Upper lobe of left lung (tissue), 6 donors: ENCODE results near the gene ZNF628. TPM values are rescaled to one million over a fixed set of nuclear protein-coding genes. Genes with fewer than 3 reads are reported as not detected.

ENCODE experiments used
- ATAC-seq, 2 donors: fragments of 200-7000 bp; cut with Tn5 transposase; one replicate each; pipeline ENCODE4 v1.9.1; 2022; ENCODE audit warnings: mild to moderate bottlenecking in 2 of 2, moderate library complexity in 2 of 2; ENCODE audit not compliant: low FRiP score in 2 of 2
- DNase-seq, 2 donors: peaks; one replicate each; pipeline ENCODE4 v3.0.0-alpha.2; 2019 to 2020
- H3K27ac ChIP-seq, 4 donors: fragments of 200-600 bp; sonication (generic); one replicate each; pipeline ENCODE4 v1.5.1; 2016 to 2019
- H3K27me3 ChIP-seq, 4 donors: fragments of 200-600 bp; sonication (generic); one replicate each; pipeline ENCODE4 v1.5.1; 2017 to 2019
- H3K36me3 ChIP-seq, 4 donors: fragments of 200-600 bp; sonication (generic); one replicate each; pipeline ENCODE4 v1.5.1; 2016 to 2019
- H3K4me1 ChIP-seq, 4 donors: fragments of 200-600 bp; sonication (generic); one replicate each; pipeline ENCODE4 v1.5.1; 2018 to 2019
- H3K4me3 ChIP-seq, 4 donors: fragments of 200-600 bp; sonication (generic); one replicate each; pipeline ENCODE4 v1.5.1; 2017 to 2019; ENCODE audit warnings: mild to moderate bottlenecking in 2 of 4, moderate library complexity in 1 of 4
- H3K9me3 ChIP-seq, 4 donors: fragments of 200-600 bp; sonication (generic); one replicate each; pipeline ENCODE4 v1.5.1; 2018 to 2019
- EP300 ChIP-seq, 4 donors: sonication (generic); formaldehyde crosslinking; IDR thresholded peaks; one replicate each; pipeline ENCODE4 v1.5.1; 2017; ENCODE audit warnings: antibody characterized with exemption in 4 of 4, control low read depth in 2 of 4
- POLR2A ChIP-seq, 4 donors: fragments of 450-650 bp; IDR thresholded peaks; one replicate each; pipeline ENCODE4 v1.5.1; 2016 to 2017; ENCODE audit warnings: antibody characterized with exemption in 4 of 4, mild to moderate bottlenecking in 2 of 4
- POLR2AphosphoS5 ChIP-seq, 2 donors: sonication (generic); formaldehyde crosslinking; IDR thresholded peaks; one replicate each; pipeline ENCODE4 v1.5.1; 2017; ENCODE audit warnings: antibody characterized with exemption in 2 of 2
- WGBS, 2 donors: methylation state at CpG; one replicate each; pipeline ENCODE4 v1.1.5; 2017 to 2018; 5-methylcytosine and 5-hydroxymethylcytosine counted together
- total RNA-seq, 6 donors: library from RNA; depleted of rRNA in 4 of 6; stranded (reverse); fragments of >200 nt in 4 of 6; gene quantifications; one replicate each; pipeline versions ENCODE4 v1.1.0 to v1.2.1, GENCODE V29; 2016 to 2021
- TF ChIP-seq, protein P1 (sequence below), 6 experiments: fragments of 450-650 bp in 4 of 6; fragments of 200-600 bp in 2 of 6; sonication (generic) in 2 of 6; IDR thresholded peaks; one replicate each; pipeline ENCODE4 v1.5.1; 2016 to 2019; ENCODE audit warnings: antibody characterized with exemption in 6 of 6
- donor health status: DM: no; HTN: no; CAD: no; lungs with moderate emphysema.
- donor health status: DM: no; HTN: yes; CAD: no; lungs with severe emphysema.

ZNF628 gene
- total RNA-seq, 6 donors from 2014 or later = 9.9 to 32.1 (median 12.4) TPM

DNA sequence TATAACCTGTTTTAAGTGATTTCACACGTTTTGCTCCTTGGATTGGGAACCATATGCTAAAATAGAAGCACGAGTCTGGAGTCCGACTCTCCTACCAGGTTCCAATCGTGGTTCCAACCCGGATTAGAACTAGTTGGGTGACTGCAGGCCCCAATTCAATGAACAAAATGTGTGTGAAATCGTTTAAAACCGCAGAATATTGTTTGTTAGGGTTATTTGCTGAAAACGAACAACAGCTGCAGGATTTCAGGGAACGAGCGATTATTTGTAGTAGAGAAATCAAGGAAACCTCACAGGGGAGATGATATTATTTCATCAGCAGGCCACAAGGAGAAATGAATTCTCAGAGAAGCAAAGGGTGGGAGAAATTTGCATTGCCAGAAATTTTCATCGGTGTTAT lies 28.6 kb downstream of the ZNF628 start:
- WGBS, 2 donors = 82 to 85% methylated on average over 11 of the region's 11 CpGs
- Histone ChIP-seq H3K27me3 (no peaks in the 10 kb centered on the region), H3K36me3 (no peaks in the 10 kb centered on the region), H3K4me3 (no peak overlapping the region), H3K4me1 (peaks cover 4 to 11% (median 7%) of the 10 kb centered on the region in 4 donors), H3K9me3 (no peaks in the 10 kb centered on the region), H3K27ac (no peak overlapping the region)
- TF ChIP-seq EP300 (IDR thresholded peaks at IDR 0.05) = no peak
- no peak for TF ChIP-seq POLR2AphosphoS5 (IDR thresholded peaks at IDR 0.05)
- no peak for TF ChIP-seq POLR2A (IDR thresholded peaks at IDR 0.05)
- TF ChIP-seq, protein P1, sequence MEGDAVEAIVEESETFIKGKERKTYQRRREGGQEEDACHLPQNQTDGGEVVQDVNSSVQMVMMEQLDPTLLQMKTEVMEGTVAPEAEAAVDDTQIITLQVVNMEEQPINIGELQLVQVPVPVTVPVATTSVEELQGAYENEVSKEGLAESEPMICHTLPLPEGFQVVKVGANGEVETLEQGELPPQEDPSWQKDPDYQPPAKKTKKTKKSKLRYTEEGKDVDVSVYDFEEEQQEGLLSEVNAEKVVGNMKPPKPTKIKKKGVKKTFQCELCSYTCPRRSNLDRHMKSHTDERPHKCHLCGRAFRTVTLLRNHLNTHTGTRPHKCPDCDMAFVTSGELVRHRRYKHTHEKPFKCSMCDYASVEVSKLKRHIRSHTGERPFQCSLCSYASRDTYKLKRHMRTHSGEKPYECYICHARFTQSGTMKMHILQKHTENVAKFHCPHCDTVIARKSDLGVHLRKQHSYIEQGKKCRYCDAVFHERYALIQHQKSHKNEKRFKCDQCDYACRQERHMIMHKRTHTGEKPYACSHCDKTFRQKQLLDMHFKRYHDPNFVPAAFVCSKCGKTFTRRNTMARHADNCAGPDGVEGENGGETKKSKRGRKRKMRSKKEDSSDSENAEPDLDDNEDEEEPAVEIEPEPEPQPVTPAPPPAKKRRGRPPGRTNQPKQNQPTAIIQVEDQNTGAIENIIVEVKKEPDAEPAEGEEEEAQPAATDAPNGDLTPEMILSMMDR (IDR thresholded peaks at IDR 0.05) = no peak
- DNase-seq = no peak
- no peak for ATAC-seq

DNA sequence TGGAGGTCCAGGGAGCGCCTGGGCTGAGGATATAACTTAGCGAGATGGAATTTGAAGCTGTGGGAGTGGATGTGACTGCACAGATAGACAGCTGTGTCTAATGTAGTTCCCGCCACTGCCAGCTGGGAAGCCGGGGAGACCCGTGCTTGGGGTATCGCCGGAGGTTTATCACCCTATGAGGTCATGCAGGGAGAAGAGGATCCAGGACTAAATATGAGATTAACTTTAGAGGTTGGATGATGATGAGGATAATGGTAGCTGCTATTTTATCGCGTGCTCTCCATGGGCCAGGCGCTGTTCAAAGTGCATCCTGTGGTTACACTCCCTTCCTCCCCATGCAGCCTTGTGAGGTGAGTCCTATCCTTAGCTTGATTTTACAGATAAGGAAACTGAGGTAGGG lies 31.7 kb downstream of the ZNF628 start:
- no peak overlapping the region for H3K27ac ChIP-seq
- H3K36me3 ChIP-seq = no peaks in the 10 kb centered on the region
- 74 to 84% methylated on average over 10 of the region's 10 CpGs for WGBS, 2 donors
- H3K4me1 ChIP-seq = peaks cover 4 to 11% (median 7%) of the 10 kb centered on the region in 4 donors
- TF ChIP-seq POLR2A (IDR thresholded peaks at IDR 0.05) = no peak
- no peak for TF ChIP-seq EP300 (IDR thresholded peaks at IDR 0.05)
- TF ChIP-seq POLR2AphosphoS5 (IDR thresholded peaks at IDR 0.05) = no peak
- ATAC-seq (no peak), DNase-seq (no peak)
- no peak overlapping the region for H3K4me3 ChIP-seq
- H3K9me3 ChIP-seq = no peaks in the 10 kb centered on the region
- no peaks in the 10 kb centered on the region for H3K27me3 ChIP-seq

- H3K4me1 ChIP-seq = peaks cover 4 to 9% (median 6%) of the 10 kb centered on the region in 4 donors
- H3K9me3 ChIP-seq = no peaks in the 10 kb centered on the region
- DNase-seq (peak; percentile 88 to 98), ATAC-seq (peak; percentile 98 to 99)
- no peaks in the 10 kb centered on the region for H3K36me3 ChIP-seq
- 8 to 17% methylated on average over 29 to 52 of the region's 61 CpGs for WGBS, 2 donors
- peak overlapping the region; percentile 67 to 96 (median 84) for H3K27ac ChIP-seq
- peak overlapping the region; percentile 26 to 59 (median 52) for H3K4me3 ChIP-seq
- TF ChIP-seq, protein P1 (IDR thresholded peaks at IDR 0.05) = peak; percentile 79 to 98 (median 96)
- no peak for TF ChIP-seq EP300 (IDR thresholded peaks at IDR 0.05)
- peak in 1 of 4 donors; percentile 75 for TF ChIP-seq POLR2A (IDR thresholded peaks at IDR 0.05)
- no peak for TF ChIP-seq POLR2AphosphoS5 (IDR thresholded peaks at IDR 0.05)
- no peaks in the 10 kb centered on the region for H3K27me3 ChIP-seq
Measured at GRCh38 chr19:55516878-55517620, 40.6 kb downstream of the ZNF628 start.

- no peaks in the 10 kb centered on the region for H3K36me3 ChIP-seq
- no peak overlapping the region for H3K4me3 ChIP-seq
- H3K27ac ChIP-seq = no peak overlapping the region
- DNase-seq (no peak), ATAC-seq (no peak)
- TF ChIP-seq POLR2AphosphoS5 (IDR thresholded peaks at IDR 0.05) (no peak), POLR2A (IDR thresholded peaks at IDR 0.05) (no peak), EP300 (IDR thresholded peaks at IDR 0.05) (no peak)
- TF ChIP-seq, protein P1 (IDR thresholded peaks at IDR 0.05) = no peak
- WGBS, 2 donors = 87 to 89% methylated on average over 10 of the region's 10 CpGs
- H3K4me1 ChIP-seq = peaks cover 4 to 9% (median 6%) of the 10 kb centered on the region in 4 donors
- no peaks in the 10 kb centered on the region for H3K27me3 ChIP-seq
- H3K9me3 ChIP-seq = no peaks in the 10 kb centered on the region
Measured at GRCh38 chr19:55519451-55520311, 43.3 kb downstream of the ZNF628 start.

DNA sequence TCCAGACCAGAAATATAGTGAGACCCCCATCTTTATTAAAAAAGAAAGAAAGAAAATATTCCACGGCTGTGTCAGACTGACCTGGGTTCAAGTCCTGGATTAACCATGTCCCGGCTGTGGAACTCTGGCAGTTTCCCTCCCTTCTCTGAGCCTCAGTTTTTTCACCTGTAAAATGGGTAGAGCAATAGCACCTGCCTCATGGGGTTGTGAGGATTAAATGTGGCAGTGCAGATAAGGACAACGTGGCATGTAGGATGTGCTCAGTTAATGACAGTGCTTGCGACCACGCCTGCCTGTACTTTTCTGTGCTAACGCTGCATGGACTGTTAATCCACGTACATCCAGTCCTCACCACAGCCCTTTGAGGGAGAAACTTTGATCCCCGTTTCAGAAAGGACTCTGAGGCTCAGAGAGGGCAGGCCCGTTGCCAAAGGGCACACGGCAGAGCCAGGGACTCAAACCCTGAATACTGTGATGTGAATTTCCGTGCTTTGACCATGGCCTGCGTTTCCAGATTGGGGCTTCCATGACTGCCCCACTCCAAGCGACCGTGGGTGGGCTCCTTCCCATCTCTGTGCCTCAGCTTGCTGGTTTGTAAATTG lies 44.4 kb downstream of the ZNF628 start:
- WGBS, 2 donors = 76 to 79% methylated on average over 14 of the region's 14 CpGs
- Histone ChIP-seq H3K9me3 (no peaks in the 10 kb centered on the region), H3K27ac (no peak overlapping the region), H3K36me3 (no peaks in the 10 kb centered on the region), H3K4me3 (no peak overlapping the region), H3K27me3 (no peaks in the 10 kb centered on the region), H3K4me1 (peaks cover 4 to 9% (median 7%) of the 10 kb centered on the region in 4 donors)
- no peak for TF ChIP-seq POLR2A (IDR thresholded peaks at IDR 0.05)
- no peak for TF ChIP-seq POLR2AphosphoS5 (IDR thresholded peaks at IDR 0.05)
- TF ChIP-seq EP300 (IDR thresholded peaks at IDR 0.05) = no peak
- TF ChIP-seq, protein P1 (IDR thresholded peaks at IDR 0.05) = no peak
- no peak for DNase-seq
- ATAC-seq = no peak
